Endodermal cell (in vitro differentiated cells): ENCODE data around the gene ALOX5. TPM values are rescaled to one million over a fixed set of nuclear protein-coding genes. Genes with fewer than 3 reads are reported as not detected.

Experiments
- DNase-seq: peaks from one replicate; pipeline ENCODE4 v3.0.0-alpha.2; 2017
- H3K27ac ChIP-seq: 2 replicates; pipeline ENCODE4 v1.5.1; 2013; ENCODE audit warnings: mild to moderate bottlenecking, low read depth, low read length, moderate library complexity
- H3K27me3 ChIP-seq: 2 replicates; pipeline ENCODE4 v1.6.1; 2013; ENCODE audit warnings: mild to moderate bottlenecking, low read length, moderate library complexity; ENCODE audit not compliant: insufficient read depth, control insufficient read depth, poor library complexity, severe bottlenecking
- H3K36me3 ChIP-seq: 2 replicates; pipeline ENCODE4 v1.7.0; 2013; ENCODE audit warnings: mild to moderate bottlenecking, low read length, moderate library complexity; ENCODE audit not compliant: control insufficient read depth, insufficient read depth
- H3K4me1 ChIP-seq: one replicate; pipeline ENCODE4 v1.7.0; 2013; ENCODE audit warnings: low read length; ENCODE audit not compliant: control insufficient read depth, insufficient read depth
- H3K4me3 ChIP-seq: 2 replicates; pipeline ENCODE4 v1.5.1; 2013; ENCODE audit warnings: mild to moderate bottlenecking, low read length, moderate library complexity
- H3K9ac ChIP-seq: 2 replicates; pipeline ENCODE4 v1.6.1; 2013; ENCODE audit warnings: mild to moderate bottlenecking, low read length, moderate library complexity; ENCODE audit not compliant: poor library complexity, severe bottlenecking; ENCODE audit errors: extremely low read depth
- H3K9me3 ChIP-seq: 2 replicates; pipeline ENCODE4 v1.6.1; 2013; ENCODE audit warnings: mild to moderate bottlenecking, low read length, moderate library complexity; ENCODE audit not compliant: control insufficient read depth
- H3K27ac Mint-ChIP-seq: 2 replicates; pipeline ENCODE4 v1.8.0; 2020; ENCODE audit warnings: mixed read lengths
- H3K27me3 Mint-ChIP-seq: 2 replicates; pipeline ENCODE4 v1.8.0; 2021; ENCODE audit warnings: mild to moderate bottlenecking, mixed read lengths; ENCODE audit not compliant: insufficient read depth
- H3K36me3 Mint-ChIP-seq: 2 replicates; pipeline ENCODE4 v1.8.0; 2020; ENCODE audit warnings: low read depth, mixed read lengths
- H3K4me1 Mint-ChIP-seq: 2 replicates; pipeline ENCODE4 v1.8.0; 2020; ENCODE audit warnings: mixed read lengths
- H3K4me3 Mint-ChIP-seq: 2 replicates; pipeline ENCODE4 v1.8.0; 2020; ENCODE audit warnings: mild to moderate bottlenecking, moderate library complexity, mixed read lengths
- H3K9me3 Mint-ChIP-seq: 2 replicates; pipeline ENCODE4 v1.8.0; 2020; ENCODE audit warnings: mild to moderate bottlenecking, mixed read lengths
- WGBS, 2 experiments: methylation state at CpG; one replicate each; pipeline versions ENCODE4 v1.1.5 to v1.1.7; 2013; ENCODE audit warnings: missing lambda C conversion rate in 2 of 2, mixed read lengths in 1 of 2; ENCODE audit not compliant: insufficient coverage in 1 of 2, insufficient read length in 1 of 2; 5-methylcytosine and 5-hydroxymethylcytosine counted together
- total RNA-seq, 2 donors: library from RNA; stranded (reverse); fragmentation: NEBNext Ultra II Directional in 1 of 2; extraction: Animal tissue kit (Norgen Biotek cat#: 25700) in 1 of 2; gene quantifications; 2 replicates in 1 of 2; 3 replicates in 1 of 2; pipeline ENCODE4 v1.2.1, GENCODE V29; 2021
- TF ChIP-seq, protein P1 (sequence below): fragments of 200-600 bp; sonication (generic); conservative IDR thresholded peaks from 2 replicates; pipeline ENCODE4 v1.5.0; 2021; ENCODE audit warnings: antibody characterized with exemption, mild to moderate bottlenecking

The ALOX5 gene
- total RNA-seq, 2 donors from 2014 or later = 0.31 to 1.1 TPM

DNA sequence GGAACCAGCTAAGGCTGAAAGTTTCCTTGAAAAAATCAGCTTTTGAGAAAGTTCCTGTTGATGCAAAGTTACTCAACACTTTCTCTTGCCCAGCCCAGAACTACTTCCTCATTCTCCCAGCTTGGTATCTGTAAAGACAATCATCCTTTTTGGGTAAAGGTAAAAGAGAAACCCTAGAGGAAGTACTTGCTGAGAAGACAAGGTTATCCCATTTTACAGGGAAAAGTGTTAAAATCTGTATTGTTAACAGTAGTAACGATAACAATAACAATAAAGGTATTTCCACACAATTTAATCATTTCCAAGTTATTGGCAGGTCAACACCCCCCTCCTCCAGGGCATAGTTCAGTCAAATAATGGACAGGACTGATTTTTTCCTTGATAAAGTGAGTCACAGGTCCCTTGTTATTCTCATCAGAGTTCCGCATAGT is 2.4 kb downstream of the ALOX5 start:
- H3K9me3 Mint-ChIP-seq = no peaks in the 10 kb centered on the region
- no peak overlapping the region for H3K9ac ChIP-seq
- no peak overlapping the region for H3K4me3 ChIP-seq
- H3K4me1 Mint-ChIP-seq = peaks cover 2% of the 10 kb centered on the region
- H3K36me3 ChIP-seq = no peaks in the 10 kb centered on the region
- peaks cover 60% of the 10 kb centered on the region for H3K27me3 ChIP-seq
- H3K4me1 ChIP-seq = no peaks in the 10 kb centered on the region
- no peaks in the 10 kb centered on the region for H3K9me3 ChIP-seq
- H3K27ac ChIP-seq = no peak overlapping the region
- H3K27me3 Mint-ChIP-seq = peaks cover 57% of the 10 kb centered on the region
- DNase-seq = no peak
- H3K27ac Mint-ChIP-seq = no peak overlapping the region
- no peaks in the 10 kb centered on the region for H3K36me3 Mint-ChIP-seq
- H3K4me3 Mint-ChIP-seq = no peak overlapping the region
- 90% methylated on average over 1 to 2 of the region's 2 CpGs for WGBS, 2 experiments
- TF ChIP-seq, protein P1, sequence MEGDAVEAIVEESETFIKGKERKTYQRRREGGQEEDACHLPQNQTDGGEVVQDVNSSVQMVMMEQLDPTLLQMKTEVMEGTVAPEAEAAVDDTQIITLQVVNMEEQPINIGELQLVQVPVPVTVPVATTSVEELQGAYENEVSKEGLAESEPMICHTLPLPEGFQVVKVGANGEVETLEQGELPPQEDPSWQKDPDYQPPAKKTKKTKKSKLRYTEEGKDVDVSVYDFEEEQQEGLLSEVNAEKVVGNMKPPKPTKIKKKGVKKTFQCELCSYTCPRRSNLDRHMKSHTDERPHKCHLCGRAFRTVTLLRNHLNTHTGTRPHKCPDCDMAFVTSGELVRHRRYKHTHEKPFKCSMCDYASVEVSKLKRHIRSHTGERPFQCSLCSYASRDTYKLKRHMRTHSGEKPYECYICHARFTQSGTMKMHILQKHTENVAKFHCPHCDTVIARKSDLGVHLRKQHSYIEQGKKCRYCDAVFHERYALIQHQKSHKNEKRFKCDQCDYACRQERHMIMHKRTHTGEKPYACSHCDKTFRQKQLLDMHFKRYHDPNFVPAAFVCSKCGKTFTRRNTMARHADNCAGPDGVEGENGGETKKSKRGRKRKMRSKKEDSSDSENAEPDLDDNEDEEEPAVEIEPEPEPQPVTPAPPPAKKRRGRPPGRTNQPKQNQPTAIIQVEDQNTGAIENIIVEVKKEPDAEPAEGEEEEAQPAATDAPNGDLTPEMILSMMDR = no peak

DNA sequence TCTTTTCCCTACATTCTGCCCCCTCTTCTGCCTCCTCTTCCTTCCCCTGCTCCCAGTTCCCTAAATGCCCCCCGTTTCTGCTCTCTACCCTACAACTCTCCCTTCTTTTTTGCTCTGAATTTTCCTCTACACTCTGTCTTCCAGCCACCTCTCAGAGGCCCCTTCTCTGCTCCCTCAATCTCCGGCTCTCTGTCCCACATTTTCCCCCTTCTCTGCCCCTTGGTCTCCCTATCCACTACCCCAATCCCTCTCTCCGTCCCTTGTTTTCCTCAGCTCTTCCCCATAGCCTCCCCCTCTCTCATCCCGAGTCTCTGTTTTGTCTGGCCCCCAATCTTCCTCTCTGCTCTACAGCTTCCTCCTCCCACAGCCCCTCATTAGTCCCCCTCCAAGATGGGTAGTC is 3.3 kb downstream of the ALOX5 start:
- H3K36me3 ChIP-seq = no peaks in the 10 kb centered on the region
- H3K27ac Mint-ChIP-seq = no peak overlapping the region
- no peaks in the 10 kb centered on the region for H3K9me3 ChIP-seq
- no peak for DNase-seq
- peaks cover 48% of the 10 kb centered on the region for H3K27me3 Mint-ChIP-seq
- no peaks in the 10 kb centered on the region for H3K4me1 ChIP-seq
- H3K4me1 Mint-ChIP-seq = peaks cover 8% of the 10 kb centered on the region
- no peaks in the 10 kb centered on the region for H3K36me3 Mint-ChIP-seq
- no peak overlapping the region for H3K27ac ChIP-seq
- no peak overlapping the region for H3K4me3 Mint-ChIP-seq
- H3K9ac ChIP-seq = no peak overlapping the region
- no peaks in the 10 kb centered on the region for H3K9me3 Mint-ChIP-seq
- no peak overlapping the region for H3K4me3 ChIP-seq
- WGBS, 2 experiments = 81 to 87% methylated on average over 2 to 4 of the region's 4 CpGs
- peaks cover 51% of the 10 kb centered on the region for H3K27me3 ChIP-seq
- TF ChIP-seq, protein P1 = no peak

DNA sequence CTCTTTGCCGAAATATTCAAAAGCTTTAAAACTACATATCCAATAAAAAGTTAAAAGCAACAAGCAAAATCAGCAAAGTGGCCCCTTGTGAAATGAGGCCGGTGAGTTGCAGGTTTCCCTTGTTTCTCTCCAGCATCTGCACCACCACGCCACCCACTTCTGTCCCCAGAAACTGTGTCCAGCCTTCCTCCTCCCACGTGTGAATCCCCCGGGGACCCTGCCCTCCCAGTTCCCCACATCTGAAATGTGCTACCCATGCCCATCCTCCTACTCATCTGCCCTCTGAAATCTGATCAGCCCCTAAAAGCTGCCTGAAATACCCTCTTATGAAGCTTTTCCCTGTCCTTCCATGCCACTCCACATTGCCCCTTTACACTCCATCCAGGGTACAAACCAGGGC is 3.8 kb downstream of the ALOX5 start:
- no peaks in the 10 kb centered on the region for H3K36me3 Mint-ChIP-seq
- no peak overlapping the region for H3K4me3 ChIP-seq
- no peak for DNase-seq
- H3K36me3 ChIP-seq = no peaks in the 10 kb centered on the region
- peaks cover 10% of the 10 kb centered on the region for H3K4me1 Mint-ChIP-seq
- H3K4me1 ChIP-seq = no peaks in the 10 kb centered on the region
- H3K9me3 ChIP-seq = no peaks in the 10 kb centered on the region
- H3K4me3 Mint-ChIP-seq = no peak overlapping the region
- H3K27ac ChIP-seq = no peak overlapping the region
- H3K27ac Mint-ChIP-seq = no peak overlapping the region
- 71 to 85% methylated on average over 1 to 5 of the region's 5 CpGs for WGBS, 2 experiments
- peaks cover 42% of the 10 kb centered on the region for H3K27me3 Mint-ChIP-seq
- H3K9ac ChIP-seq = no peak overlapping the region
- TF ChIP-seq, protein P1 = no peak
- H3K27me3 ChIP-seq = peaks cover 46% of the 10 kb centered on the region
- no peaks in the 10 kb centered on the region for H3K9me3 Mint-ChIP-seq
